Forelimb muscle (tissue), 1 donor: ENCODE data around the gene AGBL3. TPM values are rescaled to one million over a fixed set of nuclear protein-coding genes. Genes with fewer than 3 reads are reported as not detected.
A peak's percentile ranks its signal among the peaks of the same experiment; 100 is the strongest.
"Not testable (repeated sequence)": the region's sequence is repeated elsewhere in the genome, so short reads cannot be mapped to it uniquely, and the experiment has no call there.

Source experiments
- DNase-seq: peaks from one replicate; pipeline ENCODE4 v3.0.0-alpha.2; 2013; ENCODE audit warnings: low read depth
- polyA plus RNA-seq: library from polyadenylated mRNA; unstranded; fragments of 120-200 nt; gene quantifications from one replicate; pipeline ENCODE4 v1.2.1, GENCODE V29; 2013; ENCODE audit not compliant: insufficient read length

The AGBL3 gene
- polyA plus RNA-seq, 1 donor, result 4.9 TPM

DNA sequence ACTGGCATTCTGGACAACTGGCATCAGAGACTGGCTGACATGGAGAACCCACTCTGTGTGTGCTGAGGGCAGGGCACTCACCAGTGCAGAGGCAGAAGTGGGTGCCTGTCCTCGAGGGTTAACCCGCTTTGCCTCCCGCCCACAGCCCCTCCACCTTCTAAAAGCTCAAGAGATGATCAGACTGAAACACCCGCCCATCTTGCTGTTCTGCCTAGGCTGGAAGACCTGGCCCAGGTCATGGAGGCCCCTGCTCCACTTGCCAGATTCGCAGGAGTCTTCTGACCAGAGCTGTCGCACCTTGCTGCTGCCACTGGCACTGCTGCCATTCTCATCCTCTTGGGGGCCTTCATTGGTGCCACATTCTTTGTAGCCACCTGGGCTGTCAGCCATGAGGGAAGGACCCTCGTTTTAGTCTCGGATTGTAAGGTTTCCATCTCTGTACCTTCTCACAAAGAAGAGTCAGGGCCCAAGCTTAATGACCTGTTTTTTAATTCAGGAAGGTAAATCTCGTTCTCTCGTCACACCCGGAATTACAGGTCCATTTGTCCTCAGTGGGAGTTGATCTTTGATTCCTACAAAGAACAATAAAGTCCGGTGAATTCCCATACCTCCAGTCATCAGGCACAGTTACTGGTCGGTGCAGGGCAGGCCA lies 182.3 kb downstream of the AGBL3 start:
- DNase-seq, result no peak

DNA sequence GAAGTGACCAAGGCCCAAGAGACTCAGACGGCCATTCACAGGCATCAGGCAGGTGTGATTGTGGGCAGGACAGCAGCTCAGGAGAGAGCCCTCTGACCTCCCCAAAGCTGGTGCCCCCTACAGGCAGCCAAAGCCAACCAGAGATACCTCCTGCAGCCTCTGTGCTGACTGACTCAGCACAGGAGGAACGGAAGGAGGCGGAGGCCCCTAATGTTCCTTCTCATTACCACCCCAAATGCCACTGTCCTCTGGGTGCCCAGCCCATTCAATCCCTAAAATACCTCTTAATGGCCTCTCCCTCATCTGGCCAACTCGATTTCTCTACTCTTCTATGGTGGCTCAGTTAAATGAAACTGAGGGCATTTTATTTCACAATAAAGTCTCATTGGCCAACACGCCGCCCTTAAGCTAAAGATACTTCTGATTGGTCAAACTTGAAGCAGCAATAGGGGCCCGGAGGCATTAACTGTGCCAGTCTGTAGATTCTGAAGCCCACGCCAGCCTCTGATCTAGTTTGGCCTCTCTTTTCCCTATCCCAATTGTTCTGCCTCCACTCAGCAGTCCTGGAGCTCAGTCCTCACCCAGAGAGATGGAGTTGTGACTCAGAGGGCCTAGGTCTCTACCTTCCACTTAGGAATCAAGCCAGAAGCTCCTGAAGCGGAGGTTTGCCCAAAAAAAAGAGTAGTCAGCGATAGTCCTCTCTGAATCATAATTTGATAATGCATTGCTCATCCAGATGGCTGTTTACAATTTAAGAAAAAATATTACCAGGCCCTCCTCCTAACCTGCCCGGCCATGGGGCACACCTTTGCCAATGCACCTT lies 183.0 kb downstream of the AGBL3 start:
- DNase-seq, result no peak

DNA sequence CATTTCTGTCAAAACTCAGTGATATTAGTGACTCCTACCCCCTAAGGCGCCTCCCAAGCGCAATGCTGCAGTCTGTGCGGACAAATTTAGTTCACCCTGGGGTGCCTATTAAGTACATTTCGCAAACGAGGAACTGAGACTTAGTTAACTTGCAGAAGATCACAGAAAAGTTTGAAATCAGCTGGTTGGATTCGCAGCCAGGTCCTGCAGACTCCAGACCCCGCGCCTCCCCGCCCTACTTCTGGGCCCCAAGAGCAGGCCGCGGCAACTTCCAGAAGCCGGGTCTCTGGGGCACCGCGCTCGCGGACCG lies 183.6 kb downstream of the AGBL3 start:
- DNase-seq, result no peak

DNA sequence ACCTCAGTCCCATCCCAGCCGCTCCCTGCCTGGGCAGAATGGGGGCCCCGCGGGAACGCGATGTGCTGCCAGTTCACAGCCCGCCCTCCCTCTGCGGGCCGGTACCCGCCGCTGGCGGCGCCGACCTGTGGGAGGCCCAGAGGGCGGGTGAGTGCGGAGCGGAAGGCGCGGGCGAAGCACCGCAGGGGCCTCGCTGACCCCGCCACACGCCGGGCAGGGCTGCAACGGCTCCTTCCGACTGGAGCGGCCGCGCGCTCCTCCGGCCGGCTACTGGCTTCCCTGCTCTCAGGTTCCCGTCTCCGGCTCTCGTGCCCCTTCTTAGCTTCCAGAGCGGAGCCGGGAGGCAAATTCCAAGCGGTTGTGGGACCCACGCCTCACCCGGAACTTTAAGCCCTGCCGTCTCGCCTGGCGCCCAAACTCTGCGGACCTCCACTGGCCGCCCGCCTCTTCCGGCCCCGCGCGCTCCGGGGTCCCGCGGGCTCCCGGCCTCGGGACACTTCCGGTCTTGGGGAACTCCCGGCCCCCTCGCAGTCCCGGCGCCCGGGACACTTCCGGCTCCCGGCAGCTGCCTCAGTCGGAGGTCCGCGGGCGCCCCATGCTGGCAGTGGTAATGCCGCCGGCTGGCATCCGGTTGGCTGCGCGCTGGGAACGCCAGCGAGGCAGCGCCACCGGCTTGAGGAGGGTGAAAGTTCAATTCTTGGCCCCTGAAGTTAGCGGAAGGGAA lies 184.1 kb downstream of the AGBL3 start, which contains the start of gene CYREN:
Gene CYREN, minus strand, starts transcription at position 434 of the 724 bp plus-strand sequence. CDS start 1,785 bp downstream, outside the sequence.
- peak; percentile 45 for DNase-seq

DNA sequence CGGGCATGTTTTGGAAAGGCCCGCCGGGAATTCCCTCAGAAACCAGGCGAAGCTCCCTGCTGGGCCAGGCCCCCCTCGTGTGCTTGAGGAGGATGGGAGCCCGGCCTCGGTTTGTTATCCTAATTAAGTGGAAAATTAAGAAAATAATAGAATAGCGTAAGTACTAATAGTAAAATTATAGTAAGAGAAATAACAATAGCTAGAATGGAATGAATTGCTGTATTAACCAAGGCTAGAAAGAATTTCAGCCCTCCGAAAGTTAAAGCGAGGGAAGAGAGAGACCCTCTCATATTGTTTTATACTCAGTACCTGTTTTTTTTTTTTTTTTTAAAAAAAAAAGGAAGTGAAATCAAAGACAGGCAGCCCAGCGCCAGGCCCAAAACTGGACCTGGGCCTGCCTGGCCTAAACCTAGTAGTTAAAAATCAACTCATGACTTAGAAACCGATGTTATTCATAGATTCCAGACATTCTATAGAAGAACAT lies 184.7 kb downstream of the AGBL3 start:
- DNase-seq, result not testable (repeated sequence)

DNA sequence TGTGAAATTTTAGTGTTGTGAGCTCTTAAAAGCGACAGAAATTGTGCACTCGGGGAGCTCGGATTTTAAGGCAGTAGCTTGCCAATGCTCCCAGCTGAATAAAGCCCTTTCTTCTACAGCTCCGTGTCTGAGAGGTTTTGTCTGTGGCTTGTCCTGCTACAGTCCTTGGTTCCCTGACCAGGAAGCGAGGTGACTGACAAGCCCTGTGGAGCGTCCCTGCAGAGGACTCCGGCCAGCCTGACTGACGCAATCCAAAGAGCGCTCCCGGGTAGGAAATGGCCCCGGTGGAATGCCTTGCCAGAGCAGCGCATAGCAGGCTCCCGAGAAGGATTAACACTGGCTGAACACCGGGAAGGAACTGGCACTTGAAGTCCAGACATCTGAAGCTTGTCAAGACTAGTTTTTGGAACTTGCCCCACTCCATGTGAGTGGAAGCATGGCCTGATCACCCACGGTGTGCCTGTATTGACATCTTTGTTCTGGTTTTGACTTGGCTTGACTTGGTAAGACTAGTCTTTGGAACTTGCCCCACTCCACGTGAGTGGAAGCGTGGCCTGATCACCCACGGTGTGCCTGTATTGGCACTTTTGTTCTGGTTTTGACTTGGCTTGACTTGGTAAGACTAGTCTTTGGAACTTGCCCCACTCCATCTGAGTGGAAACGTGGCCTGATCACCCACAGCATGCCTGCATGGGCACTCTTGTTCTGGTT lies 185.4 kb downstream of the AGBL3 start:
- not testable (repeated sequence) for DNase-seq

DNA sequence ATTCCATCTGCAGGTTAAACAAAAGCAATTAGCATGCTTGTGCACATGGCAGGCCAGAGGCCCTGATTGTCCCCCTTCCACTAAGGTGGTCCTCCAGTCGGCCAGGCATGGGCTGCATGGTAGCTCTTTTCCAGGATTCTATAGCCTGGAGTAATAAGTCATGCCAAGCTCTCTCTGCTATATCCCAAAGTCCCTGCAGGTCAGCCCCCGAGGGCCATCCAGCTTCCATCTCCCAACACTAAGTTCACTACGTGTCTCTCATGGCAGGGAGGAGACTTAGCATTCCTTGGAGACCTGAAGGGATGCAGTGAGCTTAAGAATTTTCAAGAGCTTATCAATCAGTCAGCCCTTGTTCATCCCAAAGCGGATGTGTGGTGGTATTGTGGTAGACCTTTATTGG lies 187.6 kb downstream of the AGBL3 start:
- DNase-seq, result not testable (repeated sequence)

DNA sequence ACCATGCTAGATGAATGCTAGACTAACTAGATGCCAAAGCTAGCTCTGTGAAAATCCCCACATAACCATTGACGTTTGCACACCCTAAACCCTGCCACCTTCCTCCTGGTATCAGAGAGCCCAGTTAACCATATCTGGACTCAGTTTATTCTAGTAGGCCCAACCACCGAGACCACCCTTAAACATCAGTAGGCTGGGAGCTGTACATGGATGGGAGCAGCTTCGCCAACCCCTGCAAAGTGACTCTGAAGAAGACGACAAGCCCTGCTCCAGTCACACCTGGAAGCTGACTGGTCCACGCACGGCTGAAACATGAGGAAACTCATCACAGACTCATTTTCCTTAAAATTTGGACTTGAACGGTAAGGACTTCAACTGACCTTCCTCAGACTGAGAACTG lies 188.6 kb downstream of the AGBL3 start:
- no peak for DNase-seq

DNA sequence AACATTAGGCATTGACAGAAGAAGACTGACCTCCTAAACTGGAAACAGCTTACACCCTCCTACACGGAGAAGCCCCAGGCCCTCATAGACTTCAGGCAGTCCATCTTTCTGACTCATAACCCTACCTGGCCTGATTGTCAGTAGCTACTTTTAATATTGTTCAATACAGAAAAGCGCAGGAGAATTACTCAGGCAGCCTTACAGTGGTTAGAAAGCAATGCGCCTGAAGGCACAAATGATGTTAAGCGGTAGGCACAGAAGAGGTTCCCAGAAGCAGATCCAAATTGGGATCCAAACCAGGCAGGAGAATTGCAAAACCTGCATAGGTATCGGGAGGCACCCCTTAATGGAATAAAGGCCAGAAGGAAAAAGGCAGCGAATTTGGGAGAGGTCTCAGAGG lies 189.6 kb downstream of the AGBL3 start:
- no peak for DNase-seq

DNA sequence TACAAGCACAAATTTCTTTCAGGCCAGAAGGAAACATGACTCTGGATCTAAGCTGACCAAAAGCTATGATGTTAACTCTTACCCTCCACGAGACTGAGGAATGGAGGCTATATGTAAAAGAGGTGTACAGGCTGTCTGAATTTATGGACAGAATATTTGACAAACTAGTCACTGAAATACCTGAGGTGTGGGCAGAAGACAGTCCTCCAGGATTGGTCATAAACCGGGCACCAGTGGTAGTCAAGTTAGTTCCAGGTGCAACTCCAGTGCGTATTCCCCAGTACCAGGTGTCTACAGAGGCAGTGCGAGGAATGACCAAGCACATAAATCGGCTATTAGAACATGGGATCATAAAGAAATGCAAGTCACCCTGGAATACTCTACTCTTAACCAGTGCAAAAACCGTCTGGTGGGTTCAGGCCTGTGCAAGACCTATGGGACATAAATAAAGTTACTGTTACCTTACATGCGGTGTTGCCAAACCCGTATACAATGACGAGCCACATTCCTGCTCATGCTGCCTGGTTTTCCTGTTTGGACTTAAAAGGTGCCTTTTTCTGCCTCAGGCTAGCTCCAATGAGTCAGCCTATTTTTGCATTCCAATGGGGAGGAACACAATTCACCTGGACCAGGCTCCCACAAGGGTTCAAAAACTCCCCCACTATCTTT lies 190.9 kb downstream of the AGBL3 start:
- no peak for DNase-seq

DNA sequence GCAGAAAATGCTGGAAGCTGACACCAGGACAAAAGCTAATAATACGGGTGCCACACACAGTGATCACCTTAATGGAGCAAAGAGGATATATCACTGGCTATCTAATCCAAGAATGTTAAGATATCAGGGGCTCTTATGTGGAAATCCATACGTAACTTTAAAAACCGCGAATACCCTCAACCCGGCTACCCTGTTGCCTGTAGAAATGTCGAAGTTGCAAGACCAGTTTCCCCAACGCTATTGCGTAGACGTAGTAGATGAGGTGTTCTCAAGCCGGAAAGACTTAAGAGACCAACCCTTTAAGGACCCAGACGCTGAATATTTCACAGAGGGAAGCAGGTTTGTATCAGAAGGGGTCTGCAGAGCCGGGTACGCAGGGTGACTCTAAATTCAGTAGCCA lies 192.1 kb downstream of the AGBL3 start:
- DNase-seq, result no peak

DNA sequence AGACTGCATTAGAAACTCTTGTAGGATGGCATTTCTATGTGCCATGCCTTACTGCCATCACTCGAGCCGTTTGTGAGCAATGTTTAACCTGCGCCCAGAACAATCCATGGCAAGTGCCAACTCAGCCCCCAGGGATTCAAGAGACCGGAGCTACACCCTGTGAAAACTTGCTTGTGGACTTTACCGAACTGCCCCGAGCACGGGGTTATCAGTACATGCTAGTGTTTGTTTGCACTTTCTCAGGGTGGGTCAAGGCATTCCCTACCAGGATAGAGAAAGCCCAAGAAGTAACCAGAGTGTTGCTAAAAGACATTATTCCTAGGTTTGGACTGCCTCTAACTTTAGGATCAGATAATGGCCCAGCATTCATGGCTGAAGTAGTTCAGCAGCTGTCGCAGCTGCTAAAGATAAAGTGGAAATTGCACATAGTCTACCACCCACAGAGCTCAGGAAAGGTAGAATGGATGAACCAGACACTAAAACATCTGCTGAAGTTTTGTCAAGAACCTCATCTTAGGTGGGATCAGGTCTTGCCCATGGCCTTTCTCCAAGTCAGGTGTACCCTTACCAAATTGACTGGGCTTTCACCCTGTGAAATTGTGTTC lies 193.1 kb downstream of the AGBL3 start:
- no peak for DNase-seq

DNA sequence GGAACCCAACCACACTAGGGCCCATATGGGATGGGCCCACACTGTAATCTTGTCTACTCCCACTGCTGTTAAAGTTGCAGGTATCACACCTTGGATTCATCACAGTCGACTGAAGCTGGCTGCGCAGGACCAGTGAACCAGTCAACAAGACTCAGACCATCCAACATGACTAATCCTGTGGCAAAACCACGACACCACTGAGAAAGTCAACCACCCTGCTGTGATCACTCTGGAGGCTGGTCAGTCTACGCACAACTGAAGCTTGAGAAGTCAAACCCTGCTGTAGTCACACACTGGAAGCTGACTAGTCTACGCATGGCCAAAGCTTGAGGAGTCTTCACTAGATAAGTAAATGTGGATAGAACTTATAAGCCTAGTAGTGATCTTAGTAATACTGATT lies 193.8 kb downstream of the AGBL3 start:
- no peak for DNase-seq

DNA sequence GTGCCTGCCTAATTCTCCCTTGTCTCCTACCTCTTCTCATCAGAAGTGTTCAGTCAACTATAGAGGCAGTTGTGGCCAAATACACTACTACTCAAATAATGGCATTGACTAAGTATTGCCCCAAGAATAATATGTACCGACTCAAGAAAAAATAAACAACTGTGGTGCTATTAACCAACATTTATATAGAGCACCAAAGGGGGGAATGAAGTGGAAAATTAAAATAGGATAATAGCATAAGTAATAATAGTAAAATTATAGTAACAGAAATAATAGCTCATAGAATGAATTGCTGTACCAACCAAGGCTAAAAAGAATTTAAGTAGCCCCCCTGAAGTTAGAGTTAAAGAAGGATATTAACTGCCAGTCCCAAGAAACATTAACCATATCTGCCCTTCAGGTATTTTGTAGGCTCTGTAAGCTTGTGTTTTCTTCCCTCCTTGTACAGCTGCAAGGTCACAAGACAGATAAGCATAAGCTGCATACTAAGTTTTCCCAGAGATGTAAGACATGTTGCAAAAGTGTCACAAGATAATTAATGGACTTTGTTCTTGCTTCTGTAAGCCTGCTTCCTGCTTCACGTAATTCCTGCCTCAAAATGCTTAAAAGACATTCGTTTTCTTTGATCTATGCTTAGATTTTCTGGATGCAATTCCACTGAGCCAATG lies 195.1 kb downstream of the AGBL3 start:
- DNase-seq, result no peak

DNA sequence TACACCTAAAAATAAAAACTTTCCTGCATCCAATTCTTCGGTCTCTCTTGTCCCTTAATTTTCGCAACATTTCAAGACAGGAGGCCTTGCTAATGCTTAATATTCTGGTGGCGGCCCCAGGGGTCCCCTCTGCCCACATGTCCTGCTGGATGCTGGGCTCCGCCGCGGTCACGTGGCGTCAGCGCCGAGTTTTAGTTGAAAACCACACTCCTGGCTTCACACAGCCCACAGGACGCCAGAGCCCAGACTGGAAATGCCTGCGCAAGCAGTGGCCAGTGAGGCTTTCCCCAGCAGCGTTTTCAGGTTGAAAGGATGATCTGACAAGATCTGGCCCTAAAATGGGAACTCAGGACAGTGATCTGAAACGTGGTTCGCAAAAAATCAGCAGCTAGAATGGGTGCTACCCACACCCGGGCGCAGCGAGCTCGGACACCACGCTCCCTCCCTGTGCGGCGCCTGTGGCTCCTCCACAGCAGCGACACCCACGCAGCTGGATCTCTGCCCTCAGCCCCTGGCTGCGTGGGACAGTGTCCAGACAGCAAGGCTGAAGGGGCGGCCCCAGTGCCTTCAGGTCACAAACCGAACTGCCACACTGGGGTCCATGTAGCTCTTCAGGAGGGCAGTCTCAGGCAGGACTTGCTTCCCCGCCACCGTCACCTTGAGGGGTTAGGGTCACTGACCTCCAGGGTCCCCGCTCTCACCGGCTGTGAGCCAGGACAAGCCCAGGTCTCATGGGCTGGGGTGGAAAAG lies 195.8 kb downstream of the AGBL3 start:
- DNase-seq, result no peak

DNA sequence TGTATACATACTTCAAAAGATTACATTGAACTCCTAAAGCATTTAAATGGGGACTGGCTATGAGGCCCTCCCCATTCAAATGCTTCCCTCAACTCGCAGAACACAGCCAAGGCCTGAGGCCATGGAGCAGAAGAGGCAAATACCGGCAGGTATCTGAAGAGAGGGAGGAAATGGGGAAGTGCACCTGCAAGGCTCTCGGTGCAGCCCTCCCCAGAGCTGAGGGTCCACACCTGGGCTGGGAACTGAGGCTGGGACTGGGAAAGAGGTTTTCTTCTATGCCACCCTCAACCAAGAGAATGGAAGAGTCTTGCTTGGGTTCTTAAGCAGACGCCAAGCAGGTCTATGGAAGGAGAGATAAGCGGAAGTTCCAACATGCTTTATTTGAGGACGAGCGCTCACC lies 197.2 kb downstream of the AGBL3 start:
- DNase-seq, result no peak

DNA sequence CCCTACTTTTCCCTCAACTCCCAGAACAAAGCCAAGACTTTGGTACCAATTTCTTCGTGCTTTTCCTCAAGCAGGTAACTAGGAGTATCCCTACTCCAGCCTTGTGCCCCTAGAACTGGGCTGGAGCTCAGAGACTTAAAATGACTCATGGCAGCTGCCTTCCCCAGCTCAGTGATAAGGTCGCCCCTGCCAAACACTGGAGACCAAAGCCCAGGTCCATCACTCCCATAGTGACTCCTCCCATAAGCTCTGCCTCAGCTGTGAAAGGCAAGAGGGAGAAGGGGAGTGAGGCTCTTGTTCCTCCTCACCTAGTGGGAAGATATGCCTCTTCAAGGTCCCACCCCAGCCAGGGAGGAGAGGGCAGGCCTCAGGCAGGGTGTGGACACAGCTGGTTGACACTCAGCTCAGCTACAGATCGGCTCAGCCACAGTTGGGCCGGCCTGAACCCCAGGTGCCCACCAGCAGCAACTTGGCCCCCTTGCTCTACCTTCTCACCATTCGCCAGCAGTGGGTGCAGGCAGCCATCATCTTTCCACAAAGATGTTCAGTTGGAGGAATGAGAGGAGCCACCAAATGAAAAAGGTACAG lies 198.0 kb downstream of the AGBL3 start:
- no peak for DNase-seq
